C4-2B (cell line): ENCODE data around the gene PRR30.

Experiments used
- H3K27ac ChIP-seq: fragments of 450-650 bp; 2 replicates; pipeline ENCODE4 v1.5.1; 2017
- CTCF ChIP-seq: fragments of 450-650 bp; conservative IDR thresholded peaks from 2 replicates; pipeline ENCODE4 v1.5.1; 2017; ENCODE audit warnings: mild to moderate bottlenecking
- ZFX ChIP-seq: fragments of 450-650 bp; IDR thresholded peaks from 2 replicates; pipeline ENCODE4 v1.6.1; 2017

PRR30 gene

GRCh38 chr2:27152796-27153464 lies 13.7 kb upstream of the PRR30 start:
- no peak overlapping the region for H3K27ac ChIP-seq

GRCh38 chr2:27152102-27152795 lies 13.0 kb upstream of the PRR30 start:
- H3K27ac ChIP-seq = no peak overlapping the region
- no peak for TF ChIP-seq CTCF
- TF ChIP-seq ZFX = no peak

More at GRCh38 chr2:27152796-27153464, 13.7 kb upstream of the PRR30 start:
- no peak for TF ChIP-seq ZFX
- no peak for TF ChIP-seq CTCF

- TF ChIP-seq ZFX (no peak), CTCF (no peak)
- H3K27ac ChIP-seq = no peak overlapping the region
These were observed 11.5 kb upstream of the PRR30 start for GRCh38 chr2:27150639-27151230.

GRCh38 chr2:27149570-27150405 lies 10.6 kb upstream of the PRR30 start:
- no peak overlapping the region for H3K27ac ChIP-seq
- TF ChIP-seq ZFX (no peak), CTCF (no peak)

- H3K27ac ChIP-seq = no peak within 1 kb of the TSS
- no peak for TF ChIP-seq ZFX
These were observed 9.7 kb upstream of the PRR30 start, which contains the start of gene TCF23 for GRCh38 chr2:27148801-27149439. TCF23 (plus strand) TSS chr2:27149004; CDS start chr2:27149134, 130 bp downstream.

- TF ChIP-seq CTCF = no peak
- H3K27ac ChIP-seq = no peak overlapping the region
These were observed 8.7 kb upstream of the PRR30 start for GRCh38 chr2:27147935-27148334.

GRCh38 chr2:27145682-27146081 lies 6.5 kb upstream of the PRR30 start:
- H3K27ac ChIP-seq = no peak overlapping the region
- TF ChIP-seq CTCF (no peak), ZFX (no peak)
